KBM-7 (cell line): ENCODE measurements around the gene XYLB.

Source experiments
- DNase-seq: peaks from one replicate; pipeline ENCODE4 v3.0.0-alpha.2; 2015
- in situ Hi-C: fragments of 300-500 bp; cut with MboI; formaldehyde crosslinking; loops from 2 replicates; pipeline ENCODE4 v1.14.3; 2020; ENCODE audit warnings: low sequenced_read_pairs, low pct_unique_long_range_greater_than_20kb, mixed read lengths

Gene XYLB

DNA sequence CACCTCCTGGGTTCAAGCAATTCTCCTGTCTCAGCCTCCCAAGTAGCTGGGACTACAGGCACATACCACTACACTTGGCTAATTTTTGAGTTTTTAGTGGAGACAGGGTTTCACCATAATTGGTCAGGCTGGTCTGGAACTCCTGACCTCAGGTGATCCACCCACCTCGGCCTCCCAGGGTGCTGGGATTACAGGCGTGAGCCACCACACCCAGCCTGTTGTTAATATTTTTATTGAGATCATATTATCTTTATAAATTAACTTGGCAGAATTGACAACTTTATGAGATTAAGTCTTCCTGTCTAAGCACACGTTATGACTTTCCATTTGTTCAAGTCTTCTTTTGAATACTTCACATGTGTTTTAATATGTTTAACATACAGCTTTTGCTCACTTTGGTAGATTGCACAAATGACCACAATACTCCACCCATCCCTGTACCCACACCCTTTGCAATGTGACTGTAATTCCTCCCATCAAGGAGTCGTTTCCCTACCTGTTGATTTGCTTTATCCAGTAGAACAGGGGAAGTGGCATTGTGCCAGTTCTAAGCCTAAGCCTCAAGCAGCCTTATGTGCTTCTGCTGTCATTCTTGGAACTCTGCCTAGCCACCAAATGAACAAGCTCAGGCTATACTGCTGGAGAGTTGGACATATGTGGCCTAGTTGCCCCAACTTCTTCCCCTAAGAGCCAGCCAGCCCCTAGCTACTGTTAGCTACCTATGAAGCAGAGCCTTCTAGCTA is 8.2 kb downstream of the XYLB start:
- peak; percentile 41 for DNase-seq
- in situ Hi-C loops: no loop called here

DNA sequence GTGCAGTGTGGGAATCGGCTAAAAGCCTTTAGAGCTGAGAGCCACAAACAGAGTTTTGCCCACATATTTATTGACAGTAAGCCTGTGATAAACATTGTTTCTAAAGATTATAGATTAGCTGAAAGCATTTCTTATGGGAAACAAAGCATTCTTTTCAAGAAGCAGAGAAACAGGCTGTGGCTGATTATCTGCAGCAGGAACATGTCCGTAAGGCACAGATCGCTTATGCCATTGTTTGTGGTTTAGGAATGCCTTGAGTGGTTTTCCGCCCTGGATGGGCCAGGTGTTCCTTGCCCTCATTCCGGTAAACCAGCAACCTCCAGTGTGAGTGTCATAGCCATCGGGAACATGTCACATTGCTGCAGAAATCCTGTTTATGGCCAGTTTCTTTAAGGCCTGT is 12.5 kb downstream of the XYLB start:
- no peak for DNase-seq
- in situ Hi-C loops: no loop called here

DNA sequence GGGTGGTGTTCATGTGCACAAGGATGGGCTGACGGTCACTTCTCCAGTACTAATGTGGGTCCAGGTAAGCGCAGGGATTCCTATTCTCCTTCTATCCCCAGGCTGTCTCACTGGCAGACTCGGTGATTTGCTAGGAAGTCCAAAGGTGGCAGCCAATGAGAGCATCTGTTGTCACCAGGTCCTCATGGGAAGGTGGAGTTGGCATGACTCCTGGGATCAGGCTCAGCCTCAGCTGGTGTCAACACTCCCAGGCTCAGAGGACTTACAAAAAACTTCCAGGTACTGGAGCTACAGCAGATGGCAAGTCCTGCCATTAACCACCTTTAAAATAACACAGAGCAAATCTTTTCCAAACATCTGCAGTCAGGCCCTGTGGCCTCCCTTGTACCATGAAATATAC is 13.8 kb downstream of the XYLB start:
- no peak for DNase-seq
- in situ Hi-C loops: no loop called here

DNA sequence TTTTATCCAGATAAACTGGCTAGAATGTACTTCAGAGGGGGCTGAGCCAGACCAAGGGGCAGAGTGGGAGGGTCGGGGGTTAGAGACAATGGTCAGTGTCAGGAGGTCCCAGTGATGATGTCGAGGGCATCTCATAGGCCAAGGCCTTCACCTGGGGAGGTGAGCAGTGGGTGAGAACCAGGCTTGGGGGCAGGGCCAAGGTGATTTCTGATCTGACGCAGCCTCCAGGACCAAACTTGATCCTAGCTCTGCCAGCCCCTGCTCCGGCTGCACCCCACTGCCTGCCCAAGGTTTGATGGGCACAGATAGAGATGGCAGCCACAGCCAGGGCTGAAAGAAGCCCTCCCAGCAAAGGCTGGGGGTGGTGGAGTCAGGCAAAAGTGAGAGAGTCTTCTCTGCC is 14.9 kb downstream of the XYLB start:
- in situ Hi-C loops: no loop called here
- no peak for DNase-seq

DNA sequence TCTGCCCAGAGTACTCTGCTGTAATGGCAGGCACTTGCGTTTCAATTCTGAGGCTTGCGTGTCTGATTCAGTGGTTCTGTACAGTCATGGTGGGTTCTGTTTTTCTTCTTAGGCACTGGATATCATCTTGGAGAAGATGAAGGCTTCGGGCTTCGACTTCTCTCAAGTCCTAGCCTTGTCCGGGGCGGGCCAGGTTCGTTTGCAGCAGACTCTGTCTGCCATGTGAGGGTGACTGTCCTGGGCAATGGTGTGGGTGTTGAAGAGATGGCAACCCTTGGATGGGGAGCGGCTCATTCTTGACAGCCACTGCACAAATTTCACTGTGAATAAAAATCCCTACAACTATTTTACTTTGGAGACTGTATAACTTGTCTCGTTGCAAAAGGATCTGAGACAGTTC is 16.2 kb downstream of the XYLB start:
- DNase-seq: no peak
- in situ Hi-C loops: no loop called here

DNA sequence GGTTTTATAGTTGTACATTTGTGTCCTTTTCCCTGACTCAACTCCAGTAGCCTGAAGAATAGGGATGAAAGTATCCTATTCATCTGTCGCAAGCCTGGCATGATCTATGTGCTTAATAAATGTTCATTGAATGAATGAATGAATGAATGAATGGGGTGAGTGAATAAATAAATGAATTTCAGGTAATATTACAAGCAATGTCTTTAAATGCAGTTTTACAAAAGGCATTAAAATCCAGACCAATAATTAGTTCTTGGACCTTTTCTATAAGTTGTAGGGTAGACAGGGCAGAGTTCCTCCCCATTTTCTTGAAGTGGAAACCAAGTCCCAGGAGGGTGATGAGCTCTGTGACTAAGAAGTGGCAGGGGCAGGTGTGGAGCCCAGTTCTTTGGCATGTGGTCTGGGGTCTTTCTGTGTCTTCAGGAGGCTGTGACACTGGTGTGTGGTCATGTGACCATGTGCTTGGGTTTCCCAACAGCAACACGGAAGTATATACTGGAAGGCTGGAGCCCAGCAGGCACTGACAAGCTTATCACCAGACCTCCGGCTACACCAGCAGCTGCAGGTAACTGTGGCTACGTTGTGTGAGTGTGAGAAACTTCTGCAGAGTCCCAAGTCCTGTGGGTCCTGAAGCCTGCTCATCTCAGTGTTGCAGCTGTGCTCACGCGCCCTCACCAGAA is 18.3 kb downstream of the XYLB start:
- DNase-seq: no peak

DNA sequence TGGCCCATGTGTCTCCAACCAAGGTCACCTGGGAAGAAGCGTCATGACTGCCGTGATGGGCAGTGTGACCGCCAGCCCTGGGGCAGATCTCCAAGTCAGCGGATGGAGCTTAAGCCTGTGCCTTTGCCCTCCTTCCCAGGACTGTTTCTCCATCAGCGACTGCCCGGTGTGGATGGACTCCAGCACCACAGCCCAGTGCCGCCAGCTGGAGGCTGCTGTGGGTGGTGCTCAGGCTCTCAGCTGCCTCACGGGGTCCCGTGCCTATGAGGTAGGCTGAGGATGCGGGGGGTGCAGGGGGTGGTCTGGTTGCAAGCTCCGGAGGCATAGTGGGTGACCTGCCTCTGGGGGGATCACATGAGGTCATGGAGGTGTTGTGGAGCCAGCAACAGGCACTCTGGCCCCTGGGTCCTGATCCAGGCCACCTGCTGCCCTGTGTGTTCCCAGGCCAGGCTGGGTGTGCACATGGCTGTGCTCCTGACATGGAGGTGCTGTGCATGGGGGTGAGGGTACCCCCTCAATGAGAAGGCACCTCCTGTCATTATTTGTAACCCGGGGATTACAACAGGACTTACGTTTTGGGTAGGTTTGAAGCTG is 19.0 kb downstream of the XYLB start:
- DNase-seq: no peak
- in situ Hi-C loops: no loop called here

More for the DNA sequence above, 18.3 kb downstream of the XYLB start:
- in situ Hi-C loops: no loop called here

DNA sequence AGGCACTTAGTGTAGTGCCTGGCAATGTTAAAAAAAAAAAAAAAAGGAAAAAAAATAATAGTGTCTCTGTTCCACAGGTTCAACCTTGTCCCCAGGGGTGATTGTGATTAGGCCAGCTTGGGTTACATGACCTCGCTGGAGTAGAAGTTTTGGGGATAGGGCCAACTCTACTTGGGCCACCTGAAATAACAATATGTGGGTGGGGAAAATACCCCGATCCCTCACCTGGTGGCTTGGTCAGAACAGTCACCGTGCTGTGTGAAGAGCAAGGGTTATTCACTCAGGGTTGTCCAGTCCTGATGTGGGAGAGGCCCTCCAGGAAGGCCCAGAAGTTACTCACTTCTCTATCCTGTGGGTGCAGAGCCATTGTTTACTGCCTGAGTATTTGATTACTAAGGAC is 19.5 kb downstream of the XYLB start:
- in situ Hi-C loops: no loop called here
- DNase-seq: no peak

DNA sequence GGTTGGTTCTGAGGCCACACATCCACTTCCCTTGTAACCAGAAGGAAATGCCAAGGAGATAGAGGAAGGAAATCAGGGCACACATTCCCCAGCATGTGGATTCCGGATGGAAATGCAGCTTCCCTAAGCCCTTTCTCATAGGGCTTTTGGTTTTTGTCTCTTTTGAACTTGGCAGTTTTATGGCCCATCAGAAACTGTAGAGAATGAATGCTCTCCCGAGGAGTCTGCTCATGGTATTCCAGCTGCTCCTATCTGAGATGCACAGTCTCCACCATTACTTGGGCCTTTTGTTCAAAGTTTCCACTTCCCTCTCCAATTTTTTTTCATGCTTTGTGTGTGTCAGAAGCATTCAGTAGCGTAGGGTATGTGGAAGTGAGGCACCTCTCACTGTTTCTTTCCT is 21.2 kb downstream of the XYLB start:
- DNase-seq: no peak
- in situ Hi-C loops: no loop called here

DNA sequence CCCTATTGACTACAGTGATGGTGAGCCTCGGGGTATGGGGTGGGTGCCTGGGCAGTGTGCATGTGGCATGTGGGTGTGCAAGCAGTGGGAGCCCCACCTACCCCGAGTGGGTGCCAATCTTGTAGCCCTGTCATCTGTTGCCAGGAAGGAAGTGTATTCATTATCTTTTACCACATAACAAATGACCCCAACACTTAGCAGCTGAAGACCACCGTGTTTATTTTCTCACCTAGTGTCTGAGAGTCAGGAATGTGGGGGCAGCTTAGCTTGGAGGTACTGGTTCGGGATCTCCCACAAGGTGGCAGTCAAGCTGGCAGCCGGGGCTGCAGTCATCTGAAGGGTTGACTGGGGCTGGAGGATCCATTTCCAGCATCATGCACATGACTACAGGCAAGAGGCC is 21.7 kb downstream of the XYLB start:
- in situ Hi-C loops: no loop called here
- DNase-seq: no peak

DNA sequence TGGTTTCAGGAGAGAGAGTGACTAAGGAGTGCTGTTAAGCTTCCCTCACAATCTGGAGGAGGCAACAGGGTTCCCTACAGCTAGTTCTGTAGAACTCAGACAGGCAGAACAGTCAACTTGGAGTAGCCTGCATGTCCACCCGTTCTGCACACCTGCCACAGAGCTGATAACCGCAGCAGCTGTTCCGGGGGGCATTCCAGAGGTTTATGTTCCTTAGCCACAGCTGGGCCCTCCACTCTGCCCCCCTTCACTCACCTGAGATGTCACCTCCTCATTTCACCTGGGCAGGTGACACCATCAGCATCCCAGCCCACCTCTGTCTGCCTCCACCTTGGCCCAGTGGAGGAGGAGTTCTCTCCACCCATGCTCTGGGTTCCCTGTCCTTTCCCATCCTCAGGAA is 22.6 kb downstream of the XYLB start:
- DNase-seq: no peak
- in situ Hi-C loops: no loop called here

DNA sequence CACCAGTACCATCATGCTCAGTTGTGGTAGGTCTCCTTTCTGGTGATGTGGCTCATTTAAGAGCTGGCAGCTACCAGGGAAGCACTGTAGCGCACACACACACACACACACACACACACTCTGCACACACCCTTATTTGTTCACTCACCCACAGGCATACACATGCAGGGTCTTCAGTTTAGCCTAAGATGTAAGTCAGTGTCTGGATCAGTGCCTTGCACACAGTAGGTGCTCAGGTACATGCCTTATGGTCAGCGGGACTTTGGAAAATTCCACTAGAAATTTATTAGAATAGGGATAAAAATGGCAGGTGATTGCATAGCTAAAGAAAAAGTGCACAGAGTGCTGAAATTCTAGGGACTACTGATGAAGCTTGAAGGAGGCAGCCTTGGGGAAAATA is 23.6 kb downstream of the XYLB start:
- DNase-seq: no peak
- in situ Hi-C loops: no loop called here

DNA sequence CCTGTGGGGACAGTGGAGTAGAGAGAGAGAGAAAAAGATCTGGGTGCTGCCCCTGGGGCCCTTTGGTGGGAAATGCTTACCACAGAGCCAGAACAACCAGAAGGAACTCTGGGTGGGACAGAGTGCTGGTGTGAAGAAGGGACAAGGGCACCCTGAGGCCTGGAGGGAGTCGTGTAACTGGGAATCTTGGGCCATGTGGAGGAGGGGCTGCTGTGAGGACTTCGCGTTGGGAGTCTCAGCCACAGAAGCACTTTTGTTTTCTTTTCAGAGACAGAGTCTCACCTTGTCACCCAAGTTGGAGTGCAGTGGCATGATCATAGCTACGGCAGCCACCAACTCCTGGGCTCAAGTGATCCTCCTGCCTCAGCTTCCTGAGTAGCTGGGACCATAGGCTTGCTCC is 24.3 kb downstream of the XYLB start:
- no peak for DNase-seq
- in situ Hi-C loops: no loop called here

DNA sequence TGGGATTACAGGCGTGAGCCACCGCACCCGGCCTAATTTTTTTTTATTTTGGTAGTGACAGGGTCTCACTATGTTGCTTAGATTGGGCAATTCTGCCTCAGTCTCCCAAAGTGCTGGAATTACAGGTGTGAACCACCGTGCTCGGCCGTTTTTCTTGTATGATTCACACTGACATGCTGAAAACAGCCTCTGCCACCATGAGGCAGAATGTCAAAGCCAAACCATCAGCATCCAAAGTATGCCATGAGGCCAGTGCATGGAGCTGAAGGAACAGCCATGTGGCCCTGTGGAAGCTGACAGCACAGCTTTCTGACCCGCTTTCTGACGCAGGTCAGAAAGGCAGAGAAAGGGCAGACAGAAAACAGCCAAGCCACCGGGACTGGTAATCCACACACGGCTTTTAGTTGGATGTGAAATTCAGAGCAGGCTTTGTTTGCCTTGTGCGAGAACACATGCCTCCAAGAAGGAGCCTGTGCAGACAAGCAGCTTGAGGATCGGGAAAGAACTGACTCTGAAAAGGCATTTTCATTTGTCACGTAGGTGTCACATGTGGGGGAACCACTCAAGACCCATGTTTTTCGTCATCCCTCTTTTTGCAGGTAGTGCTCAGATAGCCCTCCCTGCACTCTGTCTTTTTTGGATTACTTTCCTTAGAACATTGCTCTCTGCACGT is 25.1 kb downstream of the XYLB start:
- in situ Hi-C loops: no loop called here
- no peak for DNase-seq

DNA sequence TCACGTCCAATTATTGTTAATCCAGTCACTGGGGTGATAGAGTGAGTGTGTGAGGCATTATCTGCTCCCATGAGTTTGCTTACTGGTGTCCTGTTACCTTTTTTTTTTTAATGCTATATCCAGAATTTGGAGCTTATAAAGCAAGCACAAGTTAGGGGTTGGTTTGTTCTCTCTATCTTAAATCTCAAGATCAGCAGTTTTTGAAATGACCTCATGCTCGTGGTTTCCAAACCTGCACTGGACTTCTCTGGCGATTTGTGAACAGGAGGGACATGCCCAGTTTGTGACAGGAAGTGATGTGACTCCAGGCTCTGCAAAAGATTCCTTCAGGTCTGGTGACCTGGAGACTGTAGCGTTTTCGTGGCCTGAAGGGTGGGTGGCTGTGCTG is 25.6 kb downstream of the XYLB start:
- DNase-seq: no peak
- in situ Hi-C loops: no loop called here

DNA sequence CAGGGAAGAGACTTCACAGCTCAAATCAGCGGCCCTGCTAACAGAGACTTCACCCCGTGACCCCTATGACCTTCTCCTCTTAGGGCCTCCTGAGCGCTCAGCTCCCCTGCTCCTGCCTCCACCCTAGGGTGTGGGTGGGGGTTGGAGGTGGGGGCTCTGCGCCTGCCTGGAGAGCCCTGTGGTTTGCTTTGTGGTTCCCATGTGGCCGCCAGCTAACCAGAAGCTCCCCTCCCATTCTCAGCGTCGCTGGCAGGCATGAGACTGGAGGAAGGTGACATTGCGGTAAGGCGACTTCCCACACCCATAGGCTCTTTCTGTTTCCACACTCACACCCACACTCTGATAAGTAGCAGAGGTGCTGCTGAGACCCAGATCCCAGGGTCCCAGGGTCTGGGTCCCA is 27.6 kb downstream of the XYLB start:
- peak; percentile 25 for DNase-seq
- in situ Hi-C loops: no loop called here

DNA sequence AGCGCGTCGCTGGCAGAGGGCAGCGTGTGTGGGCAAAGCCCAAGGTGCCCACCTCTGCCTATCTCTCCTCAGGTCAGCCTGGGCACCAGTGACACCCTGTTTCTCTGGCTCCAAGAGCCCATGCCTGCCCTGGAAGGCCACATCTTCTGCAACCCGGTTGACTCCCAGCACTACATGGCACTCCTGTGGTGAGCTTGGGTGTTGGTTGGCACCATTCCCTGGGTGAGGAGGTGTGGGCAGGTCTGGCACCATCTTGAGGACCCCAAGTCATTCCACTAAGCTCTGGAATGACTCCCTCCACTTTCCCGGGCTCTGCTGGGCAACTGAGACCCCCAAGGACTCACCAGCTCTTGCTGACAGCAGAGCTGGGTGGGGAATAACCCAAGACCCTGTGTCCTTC is 28.5 kb downstream of the XYLB start:
- in situ Hi-C loops: no loop called here
- DNase-seq: no peak

DNA sequence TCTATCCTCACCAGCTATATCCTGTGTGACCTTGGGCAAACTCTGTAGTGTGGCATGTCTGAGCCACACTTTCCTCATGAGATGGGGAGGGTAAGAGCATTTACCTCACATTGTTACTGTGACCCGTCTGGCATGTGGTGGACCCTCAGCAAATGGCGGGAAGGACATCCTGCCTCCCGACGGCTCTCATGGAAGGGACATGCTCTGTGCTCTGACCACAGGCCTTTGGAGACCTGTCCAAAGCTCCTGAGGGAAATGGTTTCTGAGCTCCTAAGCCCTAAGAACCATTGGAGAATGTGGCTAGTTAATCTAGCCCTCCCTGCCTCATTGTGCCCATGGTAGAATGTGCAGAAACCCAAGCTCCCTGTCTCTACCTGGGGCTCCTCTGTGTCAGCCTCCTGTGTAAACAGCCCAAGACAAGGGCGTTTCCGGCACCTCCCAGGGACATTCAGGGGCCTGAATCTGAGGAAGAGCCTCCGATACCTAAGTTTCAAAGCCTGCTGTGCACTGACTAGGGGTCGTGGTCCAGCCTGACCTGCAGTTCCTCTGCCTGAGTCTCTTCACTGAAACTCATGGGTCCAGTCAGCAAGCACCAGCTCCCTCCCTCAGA is 29.0 kb downstream of the XYLB start:
- in situ Hi-C loops: no loop called here
- DNase-seq: no peak

DNA sequence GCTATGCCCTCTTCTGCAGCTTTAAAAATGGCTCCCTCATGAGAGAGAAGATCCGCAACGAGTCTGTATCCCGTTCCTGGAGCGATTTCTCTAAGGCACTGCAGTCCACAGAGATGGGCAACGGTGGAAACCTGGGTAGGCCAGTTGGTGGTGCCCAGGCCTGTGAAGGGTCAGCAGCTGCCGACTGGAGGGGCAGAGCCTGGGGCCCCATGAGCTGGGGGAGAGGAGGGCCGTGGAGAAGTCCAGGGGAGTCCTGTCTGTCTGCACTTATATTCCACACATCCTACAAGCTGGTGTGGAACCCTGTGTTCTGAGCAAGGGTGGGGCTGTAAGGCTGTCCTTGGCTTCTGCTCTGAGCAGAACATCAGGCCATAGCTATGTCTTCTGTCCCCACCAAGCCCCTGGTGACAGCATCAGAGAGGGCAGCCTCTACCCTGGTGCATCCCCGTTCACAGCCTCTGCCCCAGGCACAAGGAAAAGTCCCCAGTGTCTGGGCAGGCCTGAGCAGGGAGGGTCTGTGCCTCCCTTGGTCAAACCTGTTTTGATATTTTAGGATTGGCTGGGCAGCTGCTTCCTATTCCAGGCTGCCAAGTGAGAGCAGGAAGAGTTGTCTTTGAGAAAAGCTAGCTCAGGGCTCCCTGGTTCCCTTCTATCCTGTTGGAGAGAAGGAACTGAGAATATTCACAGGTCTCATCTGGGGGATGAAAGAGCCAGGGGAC is 29.7 kb downstream of the XYLB start:
- DNase-seq: no peak
- in situ Hi-C loops: no loop called here
